Erythroblast (primary cell): ENCODE data around the gene RASSF7.

Experiments used
- GATA1 ChIP-seq: IDR thresholded peaks from 2 replicates; pipeline ENCODE4 v1.6.1; 2011; ENCODE audit warnings: low read depth, mild to moderate bottlenecking, control low read depth, low read length, moderate library complexity
- POLR2A ChIP-seq: IDR thresholded peaks from 2 replicates; pipeline ENCODE4 v1.6.1; 2011; ENCODE audit warnings: mild to moderate bottlenecking, low read length

- TF ChIP-seq POLR2A (no peak), GATA1 (no peak)
Measured at GRCh38 chr11:587546-587945, 26.8 kb downstream of the RASSF7 start.
